ENCODE data around the gene RUSC2. TPM values are rescaled to one million over a fixed set of nuclear protein-coding genes. Genes with fewer than 3 reads are reported as not detected.

RUSC2 gene
- total RNA-seq, 1 experiment from 2014 or later: 12.5 TPM

GRCh38 chr9:35448496-35448895 is 41.4 kb upstream of the RUSC2 start:
- TF ChIP-seq EZH2 (IDR thresholded peaks at IDR 0.05; ENCODE audit: low read depth) (no peak), CTCF (conservative IDR thresholded peaks at IDR 0.05) (no peak)
- no peaks in the 10 kb centered on the region for H3K9me3 ChIP-seq (ENCODE audit: insufficient read depth, low read depth)
- H3K79me2 ChIP-seq (ENCODE audit: low read depth): no peaks in the 10 kb centered on the region
- POLR2A ChIA-PET (ENCODE audit: unreplicated experiment): no interaction called here
- no peak for DNase-seq
- no peaks in the 10 kb centered on the region for H3K36me3 ChIP-seq (ENCODE audit: low read depth)
- no peak overlapping the region for H3K4me2 ChIP-seq
- peaks cover 23% of the 10 kb centered on the region for H3K27me3 ChIP-seq (ENCODE audit: insufficient read depth, low read depth)
- no peak overlapping the region for H2AFZ ChIP-seq
- intact Hi-C loops (cut with micrococcal nuclease; ENCODE audit: unreplicated experiment): no loop called here
- BruUV-seq (replicated peaks): no TSS peak
- no peaks in the 10 kb centered on the region for H3K4me1 ChIP-seq (replicated peaks; ENCODE audit: insufficient read depth)
- no peak overlapping the region for H3K4me3 ChIP-seq
- H3K27ac ChIP-seq: no peak overlapping the region
- H3K9me2 ChIP-seq (ENCODE audit: insufficient read depth): no peaks in the 10 kb centered on the region
- H3F3A ChIP-seq (ENCODE audit: insufficient read depth, low read depth): no peaks in the 10 kb centered on the region
- no peaks in the 10 kb centered on the region for H4K20me1 ChIP-seq (ENCODE audit: insufficient read depth)
- CTCF ChIA-PET: no interaction called here

GRCh38 chr9:35452481-35452880 is 37.4 kb upstream of the RUSC2 start:
- no peaks in the 10 kb centered on the region for H3K36me3 ChIP-seq (ENCODE audit: low read depth)
- H3K27me3 ChIP-seq (ENCODE audit: insufficient read depth, low read depth): peaks cover 23% of the 10 kb centered on the region
- no peak for DNase-seq
- BruUV-seq (replicated peaks): no TSS peak
- H3K9me2 ChIP-seq (ENCODE audit: insufficient read depth): no peaks in the 10 kb centered on the region
- H3K4me1 ChIP-seq (replicated peaks; ENCODE audit: insufficient read depth): no peaks in the 10 kb centered on the region
- H3K27ac ChIP-seq: no peak overlapping the region
- H4K20me1 ChIP-seq (ENCODE audit: insufficient read depth): no peaks in the 10 kb centered on the region
- no peaks in the 10 kb centered on the region for H3F3A ChIP-seq (ENCODE audit: insufficient read depth, low read depth)
- H3K79me2 ChIP-seq (ENCODE audit: low read depth): no peaks in the 10 kb centered on the region
- no peak overlapping the region for H2AFZ ChIP-seq
- H3K9me3 ChIP-seq (ENCODE audit: insufficient read depth, low read depth): no peaks in the 10 kb centered on the region; the same call in 1 of the 2 replicates
- ChIA-PET POLR2A (ENCODE audit: unreplicated experiment) (interaction anchor here (0.8 kb wide), 1 partner anchor 336 kb away, joined by 15 read pairs; no protein-coding TSS in a partner anchor), CTCF (no interaction called here)
- no peak overlapping the region for H3K4me2 ChIP-seq
- TF ChIP-seq CTCF (conservative IDR thresholded peaks at IDR 0.05): no peak
- TF ChIP-seq EZH2 (IDR thresholded peaks at IDR 0.05; ENCODE audit: low read depth): no peak
- H3K4me3 ChIP-seq: no peak overlapping the region
- intact Hi-C loops (cut with micrococcal nuclease; ENCODE audit: unreplicated experiment): no loop called here

GRCh38 chr9:35453786-35454185 is 36.1 kb upstream of the RUSC2 start:
- BruUV-seq (replicated peaks): no TSS peak

More at GRCh38 chr9:35453786-35454185, 36.1 kb upstream of the RUSC2 start:
- Histone ChIP-seq H3K4me1 (replicated peaks; ENCODE audit: insufficient read depth) (no peaks in the 10 kb centered on the region), H3K36me3 (ENCODE audit: low read depth) (no peaks in the 10 kb centered on the region), H3F3A (ENCODE audit: insufficient read depth, low read depth) (no peaks in the 10 kb centered on the region), H3K9me3 (ENCODE audit: insufficient read depth, low read depth) (no peaks in the 10 kb centered on the region; the same call in 1 of the 2 replicates), H3K27ac (no peak overlapping the region), H2AFZ (no peak overlapping the region), H3K27me3 (ENCODE audit: insufficient read depth, low read depth) (peaks cover 13% of the 10 kb centered on the region; the same call in 1 of the 2 replicates), H3K4me3 (no peak overlapping the region), H3K4me2 (no peak overlapping the region), H3K9me2 (ENCODE audit: insufficient read depth) (no peaks in the 10 kb centered on the region), H3K79me2 (ENCODE audit: low read depth) (no peaks in the 10 kb centered on the region), H4K20me1 (ENCODE audit: insufficient read depth) (no peaks in the 10 kb centered on the region)
- ChIA-PET CTCF (no interaction called here), POLR2A (ENCODE audit: unreplicated experiment) (no interaction called here)
- no peak for DNase-seq
- no peak for TF ChIP-seq EZH2 (IDR thresholded peaks at IDR 0.05; ENCODE audit: low read depth)
- no peak for TF ChIP-seq CTCF (conservative IDR thresholded peaks at IDR 0.05)
- intact Hi-C loops (cut with micrococcal nuclease; ENCODE audit: unreplicated experiment): no loop called here

Data from PC-9 (cell line).